ENCODE results near the gene RAD54L.

Gene RAD54L

GRCh38 chr1:46263146-46263545, 15.6 kb downstream of the RAD54L start:
- no peak for DNase-seq (ENCODE audit: extremely low spot score)
- TF ChIP-seq FOXA1 (IDR thresholded peaks at IDR 0.05) (no peak), CTBP1 (IDR thresholded peaks at IDR 0.05; ENCODE audit: borderline replicate concordance) (no peak), FOXK2 (IDR thresholded peaks at IDR 0.05) (no peak), NFRKB (IDR thresholded peaks at IDR 0.05) (no peak)
- ChIA-PET CTCF (no interaction called here), POLR2A (interaction anchor here (1.0 to 1.9 kb wide), 6 partner anchors 11 to 21 kb away, joined by 3 to 14 read pairs (median 4); partner anchors contain the start of gene RAD54L)

DNA sequence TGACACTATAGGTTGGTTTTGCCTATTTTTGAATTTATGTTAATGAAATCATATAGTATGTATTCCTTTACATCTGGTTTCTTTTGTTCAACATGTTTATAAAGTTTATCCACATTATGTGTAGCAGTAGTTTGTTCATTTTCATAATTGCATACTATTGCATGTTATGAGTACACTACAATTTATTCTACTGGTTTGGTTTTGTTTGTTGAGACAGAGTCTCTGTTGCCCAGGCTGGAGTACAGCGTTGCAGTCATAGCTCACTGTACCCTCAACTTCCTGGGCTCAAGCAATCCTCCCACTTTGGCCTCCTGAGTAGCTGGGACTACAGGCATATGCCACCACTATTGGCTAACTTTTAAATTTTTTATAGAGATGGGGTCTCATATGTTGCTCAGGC, 21.0 kb downstream of the RAD54L start:
- CTCF ChIA-PET = no interaction called here
- DNase-seq (ENCODE audit: extremely low spot score) = no peak
- TF ChIP-seq SP1 (IDR thresholded peaks at IDR 0.05) (no peak), ELF4 (IDR thresholded peaks at IDR 0.05) (no peak), SUZ12 (IDR thresholded peaks at IDR 0.05) (no peak), HDGF (IDR thresholded peaks at IDR 0.05; ENCODE audit: borderline replicate concordance) (no peak), LEF1 (IDR thresholded peaks at IDR 0.05; ENCODE audit: borderline replicate concordance) (no peak), CTBP1 (IDR thresholded peaks at IDR 0.05; ENCODE audit: borderline replicate concordance) (no peak), BHLHE40 (IDR thresholded peaks at IDR 0.05; ENCODE audit: borderline replicate concordance) (no peak), FOXA1 (IDR thresholded peaks at IDR 0.05) (no peak), NFRKB (IDR thresholded peaks at IDR 0.05) (no peak), ZNF384 (IDR thresholded peaks at IDR 0.05) (no peak), TARDBP (IDR thresholded peaks at IDR 0.05) (no peak), FOXK2 (IDR thresholded peaks at IDR 0.05) (no peak)
- POLR2A ChIA-PET = interaction anchor here (0.8 kb wide), 1 partner anchor 10 kb away, joined by 3 read pairs; no protein-coding TSS in a partner anchor

GRCh38 chr1:46274225-46275029, 26.9 kb downstream of the RAD54L start:
- POLR2A ChIA-PET = interaction anchor here (0.7 to 1.7 kb wide), 5 partner anchors 10 to 23 kb away, joined by 3 to 5 read pairs (median 4); no protein-coding TSS in a partner anchor
- TF ChIP-seq SUZ12 (IDR thresholded peaks at IDR 0.05) (no peak), ZNF384 (IDR thresholded peaks at IDR 0.05) (0 out of 2 replicates have a peak, but pooled peaks have one; percentile 24)
- DNase-seq (ENCODE audit: extremely low spot score) = no peak
- CTCF ChIA-PET = interaction anchor here (0.7 to 1.1 kb wide), 3 partner anchors 10 to 28 kb away, joined by 3 to 4 read pairs (median 4); no protein-coding TSS in a partner anchor

- no peak for TF ChIP-seq FOXM1 (IDR thresholded peaks at IDR 0.05; ENCODE audit: borderline replicate concordance)
- no peak for TF ChIP-seq FOXA1 (IDR thresholded peaks at IDR 0.05)
- TF ChIP-seq NFRKB (IDR thresholded peaks at IDR 0.05) = no peak
- TF ChIP-seq ARNT (IDR thresholded peaks at IDR 0.05) = no peak
- TF ChIP-seq LEF1 (IDR thresholded peaks at IDR 0.05; ENCODE audit: borderline replicate concordance) = no peak
- TF ChIP-seq PKNOX1 (IDR thresholded peaks at IDR 0.05) = no peak
- TF ChIP-seq TARDBP (IDR thresholded peaks at IDR 0.05) = no peak
- TF ChIP-seq FOXK2 (IDR thresholded peaks at IDR 0.05) = no peak
- TF ChIP-seq SP1 (IDR thresholded peaks at IDR 0.05) = no peak
- TF ChIP-seq CTBP1 (IDR thresholded peaks at IDR 0.05; ENCODE audit: borderline replicate concordance) = no peak
- TF ChIP-seq HDGF (IDR thresholded peaks at IDR 0.05; ENCODE audit: borderline replicate concordance) = no peak
- no peak for TF ChIP-seq ELF4 (IDR thresholded peaks at IDR 0.05)
- TF ChIP-seq SUZ12 (IDR thresholded peaks at IDR 0.05) = no peak
- no peak for TF ChIP-seq BHLHE40 (IDR thresholded peaks at IDR 0.05; ENCODE audit: borderline replicate concordance)
- no peak for TF ChIP-seq ZNF384 (IDR thresholded peaks at IDR 0.05)
- TF ChIP-seq L3MBTL2 (conservative IDR thresholded peaks at IDR 0.05) = no peak
- CTCF ChIA-PET = interaction anchor here (1.1 kb wide), 1 partner anchor 29 kb away, joined by 4 read pairs; no protein-coding TSS in a partner anchor
- DNase-seq (ENCODE audit: extremely low spot score) = no peak
- POLR2A ChIA-PET = interaction anchor here (0.8 to 1.7 kb wide), 3 partner anchors 12 to 23 kb away, joined by 3 to 5 read pairs (median 4); no protein-coding TSS in a partner anchor
These were observed 27.4 kb downstream of the RAD54L start for GRCh38 chr1:46275030-46275337.

DNA sequence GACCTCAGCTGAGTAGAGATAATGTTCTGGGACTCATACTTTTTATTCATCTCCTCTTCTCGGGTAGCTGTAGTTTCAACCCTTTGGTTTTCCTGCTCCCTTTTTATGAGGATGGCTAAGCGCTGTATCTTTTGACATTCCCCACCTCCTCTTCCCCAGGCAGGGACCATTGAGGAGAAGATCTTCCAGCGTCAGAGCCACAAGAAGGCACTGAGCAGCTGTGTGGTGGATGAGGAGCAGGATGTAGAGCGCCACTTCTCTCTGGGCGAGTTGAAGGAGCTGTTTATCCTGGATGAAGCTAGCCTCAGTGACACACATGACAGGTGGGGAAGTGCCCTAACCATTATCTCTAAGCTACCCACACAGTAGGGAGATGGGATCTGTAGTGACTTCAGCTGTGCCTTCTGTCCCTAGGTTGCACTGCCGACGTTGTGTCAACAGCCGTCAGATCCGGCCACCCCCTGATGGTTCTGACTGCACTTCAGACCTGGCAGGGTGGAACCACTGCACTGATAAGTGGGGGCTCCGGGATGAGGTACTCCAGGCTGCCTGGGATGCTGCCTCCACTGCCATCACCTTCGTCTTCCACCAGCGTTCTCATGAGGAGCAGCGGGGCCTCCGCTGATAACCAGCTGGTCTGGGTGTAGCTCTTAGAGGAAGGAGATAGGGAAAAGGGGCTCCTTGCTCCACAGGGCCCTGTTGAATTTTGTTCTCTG, 30.3 kb downstream of the RAD54L start:
- no peak for TF ChIP-seq FOXK2 (IDR thresholded peaks at IDR 0.05)
- no peak for TF ChIP-seq ZNF384 (IDR thresholded peaks at IDR 0.05)
- CTCF ChIA-PET = interaction anchor here (0.9 kb wide), 1 partner anchor 13 kb away, joined by 3 read pairs; no protein-coding TSS in a partner anchor
- POLR2A ChIA-PET = interaction anchor here (1.0 to 2.4 kb wide), 4 partner anchors 9 to 31 kb away, joined by 3 to 8 read pairs (median 3); no protein-coding TSS in a partner anchor
- DNase-seq (ENCODE audit: extremely low spot score) = no peak

DNA sequence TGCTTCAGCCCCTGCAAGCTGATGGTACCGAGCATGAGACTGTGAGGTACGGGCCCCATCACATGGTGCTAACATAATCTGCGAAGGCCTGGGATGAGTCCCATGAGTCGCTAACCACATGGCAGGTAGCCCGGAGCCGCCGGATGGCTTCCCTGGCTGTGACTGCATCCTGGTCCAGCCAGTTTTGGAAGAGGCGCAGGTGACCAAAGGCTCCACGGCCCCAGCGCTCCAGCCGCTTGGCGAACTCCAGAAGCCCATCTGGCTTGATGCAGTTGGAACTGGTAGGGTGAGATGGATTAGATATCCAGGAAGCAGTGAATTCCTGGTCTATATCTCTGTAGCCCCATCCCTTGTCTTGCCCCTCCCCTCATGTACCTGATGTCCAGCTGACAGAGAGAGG, 31.2 kb downstream of the RAD54L start:
- ChIA-PET POLR2A (interaction anchor here (1.0 kb wide), 1 partner anchor 10 kb away, joined by 3 read pairs; no protein-coding TSS in a partner anchor), CTCF (no interaction called here)
- no peak for DNase-seq (ENCODE audit: extremely low spot score)
- TF ChIP-seq ZNF384 (IDR thresholded peaks at IDR 0.05) = no peak
- TF ChIP-seq HDGF (IDR thresholded peaks at IDR 0.05; ENCODE audit: borderline replicate concordance) = no peak
- no peak for TF ChIP-seq TARDBP (IDR thresholded peaks at IDR 0.05)
- TF ChIP-seq ELF4 (IDR thresholded peaks at IDR 0.05) = no peak
- no peak for TF ChIP-seq BHLHE40 (IDR thresholded peaks at IDR 0.05; ENCODE audit: borderline replicate concordance)
- TF ChIP-seq FOXK2 (IDR thresholded peaks at IDR 0.05) = no peak
- TF ChIP-seq SP1 (IDR thresholded peaks at IDR 0.05) = no peak
- no peak for TF ChIP-seq L3MBTL2 (conservative IDR thresholded peaks at IDR 0.05)
- TF ChIP-seq PKNOX1 (IDR thresholded peaks at IDR 0.05) = no peak
- no peak for TF ChIP-seq NFRKB (IDR thresholded peaks at IDR 0.05)

Measured in HEK293T (cell line).